Islet precursor cell (in vitro differentiated cells): ENCODE measurements around the gene S100A12.

Source experiments
- DNase-seq: peaks from one replicate; pipeline ENCODE4 v3.0.0-alpha.2; 2018

The S100A12 gene

DNA sequence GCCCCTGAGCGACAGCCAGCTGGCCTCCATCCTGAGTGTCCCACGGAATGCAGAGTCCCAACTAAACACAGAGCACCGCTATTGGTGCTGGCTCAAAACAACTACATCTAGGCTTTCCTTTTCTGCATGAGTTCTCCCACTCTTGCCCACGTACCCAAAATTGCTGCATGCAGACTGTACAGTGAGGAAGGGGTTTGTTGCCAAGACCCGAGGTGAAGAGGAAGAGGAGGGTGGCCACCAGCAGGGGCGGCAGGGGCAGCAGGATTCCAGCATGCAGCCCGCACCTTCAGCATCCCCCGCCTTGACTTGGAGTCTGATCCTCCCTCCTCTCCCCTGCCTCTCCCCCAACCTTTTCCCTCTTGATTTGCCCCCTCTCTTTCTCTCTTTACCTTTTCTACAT, 9.7 kb downstream of the S100A12 start:
- DNase-seq = no peak

- DNase-seq = peak; percentile 56
These were observed 10.4 kb downstream of the S100A12 start for GRCh38 chr1:153364766-153365666.

- DNase-seq = peak; percentile 69
These were observed 11.3 kb downstream of the S100A12 start for GRCh38 chr1:153364156-153364555.

- peak; percentile 41 for DNase-seq
These were observed 11.8 kb downstream of the S100A12 start for GRCh38 chr1:153363641-153364040.

DNA sequence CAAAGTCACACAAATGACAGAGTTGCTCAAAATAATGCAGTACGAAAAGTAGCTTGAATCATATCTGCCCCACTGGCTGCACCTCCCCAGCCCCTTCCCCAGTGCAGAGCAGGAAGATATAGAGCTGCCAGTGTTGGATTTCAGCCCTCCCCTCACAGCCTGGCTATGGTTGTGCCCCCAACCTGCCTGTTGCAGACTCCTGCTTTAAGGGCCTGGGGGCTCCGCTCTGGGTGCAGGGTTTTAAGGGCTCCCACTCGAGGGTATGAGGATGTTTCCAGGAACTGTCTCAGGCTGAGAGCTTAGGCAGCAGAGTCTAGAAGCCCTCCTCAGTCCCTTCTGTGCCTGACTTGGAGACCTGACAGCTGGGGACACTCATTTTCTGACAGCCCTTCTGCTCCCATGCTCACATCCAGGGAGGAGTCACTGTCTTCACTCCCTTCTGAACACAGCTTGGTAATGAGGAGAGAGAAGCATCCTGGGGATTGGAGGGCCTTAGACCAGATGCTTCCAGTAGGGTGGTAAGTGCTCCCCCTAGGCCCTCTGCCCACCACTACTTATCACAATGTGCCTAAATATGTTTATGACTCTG, 13.1 kb downstream of the S100A12 start:
- peak; percentile 43 for DNase-seq

- DNase-seq = peak; percentile 56
These were observed 13.8 kb downstream of the S100A12 start for GRCh38 chr1:153361480-153362109.

DNA sequence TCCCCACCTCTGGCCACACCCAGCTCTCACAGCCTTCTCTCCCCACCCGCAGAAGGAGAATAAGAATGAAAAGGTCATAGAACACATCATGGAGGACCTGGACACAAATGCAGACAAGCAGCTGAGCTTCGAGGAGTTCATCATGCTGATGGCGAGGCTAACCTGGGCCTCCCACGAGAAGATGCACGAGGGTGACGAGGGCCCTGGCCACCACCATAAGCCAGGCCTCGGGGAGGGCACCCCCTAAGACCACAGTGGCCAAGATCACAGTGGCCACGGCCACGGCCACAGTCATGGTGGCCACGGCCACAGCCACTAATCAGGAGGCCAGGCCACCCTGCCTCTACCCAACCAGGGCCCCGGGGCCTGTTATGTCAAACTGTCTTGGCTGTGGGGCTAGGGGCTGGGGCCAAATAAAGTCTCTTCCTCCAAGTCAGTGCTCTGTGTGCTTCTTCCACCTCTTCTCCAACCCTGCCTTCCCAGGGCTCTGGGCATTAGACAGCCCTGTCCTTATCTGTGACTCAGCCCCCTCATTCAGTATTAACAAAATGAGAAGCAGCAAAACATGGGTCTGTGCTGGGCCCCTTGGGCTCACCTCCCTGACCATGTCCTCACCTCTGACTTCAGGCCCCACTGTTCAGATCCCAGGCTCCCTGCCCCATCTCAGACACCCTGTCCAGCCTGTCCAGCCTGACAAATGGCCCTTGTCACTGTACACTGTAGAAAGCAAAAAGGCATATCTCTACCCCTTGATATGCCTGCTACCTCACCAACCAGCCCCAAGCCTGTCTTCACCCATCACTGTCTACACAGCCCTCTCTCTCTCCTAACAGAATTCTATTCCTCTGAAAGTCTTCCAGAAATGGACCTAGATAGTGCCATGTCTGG, 14.6 kb downstream of the S100A12 start:
- peak; percentile 35 for DNase-seq

DNA sequence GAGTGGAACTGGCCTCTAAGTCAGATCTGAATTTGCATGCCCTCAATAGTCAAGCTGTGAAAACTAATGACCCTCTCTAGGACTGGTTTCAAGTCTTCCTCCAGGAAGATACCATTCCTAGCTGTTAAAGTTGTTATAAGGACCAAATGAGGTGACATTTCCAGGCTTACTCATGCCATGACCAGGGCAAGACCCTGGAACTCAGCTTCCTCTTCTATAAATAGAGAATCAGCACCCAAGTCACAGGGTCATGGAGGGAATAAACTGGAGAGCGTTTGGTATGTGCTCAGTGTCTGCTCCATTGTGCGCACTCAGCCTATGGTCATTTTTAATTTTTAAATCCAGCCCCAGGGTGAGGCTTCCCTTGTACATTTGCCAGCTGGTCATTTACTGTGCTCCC, 15.2 kb downstream of the S100A12 start:
- DNase-seq = no peak

- DNase-seq = peak; percentile 23
These were observed 16.2 kb downstream of the S100A12 start for GRCh38 chr1:153359241-153359640.

DNA sequence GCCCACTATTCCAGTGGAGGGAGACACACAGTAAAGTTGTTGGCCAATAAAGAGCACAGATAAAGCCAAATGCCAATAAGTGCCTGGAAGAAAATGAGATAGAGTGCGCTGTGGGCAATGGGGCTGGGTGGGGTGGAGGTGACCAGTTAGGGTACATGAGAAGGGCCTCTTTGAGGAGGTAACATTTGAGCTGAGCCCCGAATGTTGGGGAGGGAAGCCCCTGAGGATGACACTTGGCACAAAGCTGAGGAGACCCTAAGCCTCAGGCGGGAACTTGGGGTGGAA, 16.8 kb downstream of the S100A12 start:
- DNase-seq = peak; percentile 7

DNA sequence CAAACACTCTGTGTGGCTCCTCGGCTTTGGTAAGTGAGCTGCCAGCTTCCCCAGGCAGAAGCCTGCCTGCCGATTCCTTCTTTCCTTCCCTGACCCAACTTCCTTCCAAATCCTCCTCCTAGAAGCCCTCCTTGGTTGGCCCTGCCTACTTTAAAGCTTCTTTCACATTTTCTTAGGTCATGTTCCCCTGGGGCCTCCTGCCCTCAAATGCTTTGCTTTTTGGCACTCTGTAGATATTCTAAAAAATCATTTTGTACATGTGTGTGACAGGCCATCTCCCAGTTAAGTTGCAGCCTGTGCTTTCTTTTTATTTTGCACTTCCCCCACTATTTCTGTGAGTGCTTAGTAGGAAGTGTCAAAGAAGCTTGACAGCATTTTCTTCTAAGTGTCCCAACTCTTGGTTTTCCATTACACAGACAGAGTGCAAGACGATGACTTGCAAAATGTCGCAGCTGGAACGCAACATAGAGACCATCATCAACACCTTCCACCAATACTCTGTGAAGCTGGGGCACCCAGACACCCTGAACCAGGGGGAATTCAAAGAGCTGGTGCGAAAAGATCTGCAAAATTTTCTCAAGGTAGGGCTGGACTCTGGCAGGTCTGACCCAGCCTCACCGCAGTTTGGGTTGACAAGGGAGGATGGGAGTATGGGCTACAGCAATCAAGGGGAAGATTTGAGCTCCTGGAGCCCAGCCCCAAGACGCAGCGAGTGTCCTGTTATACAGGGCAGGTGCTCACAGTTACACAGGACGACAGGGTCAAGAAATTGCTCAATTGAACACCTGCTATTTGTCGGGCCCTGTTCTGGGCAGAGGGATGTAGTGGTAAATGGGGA, 17.3 kb downstream of the S100A12 start, which contains the start of gene S100A9:
TSS of gene S100A9 (plus strand) at position 2 of the 838 bp plus-strand sequence. CDS start at position 432, 430 bp downstream.
- peak; percentile 10 for DNase-seq

GRCh38 chr1:153357076-153357852, 18.2 kb downstream of the S100A12 start:
- DNase-seq = peak; percentile 51

GRCh38 chr1:153356392-153357075, 18.9 kb downstream of the S100A12 start:
- DNase-seq = peak; percentile 41

DNA sequence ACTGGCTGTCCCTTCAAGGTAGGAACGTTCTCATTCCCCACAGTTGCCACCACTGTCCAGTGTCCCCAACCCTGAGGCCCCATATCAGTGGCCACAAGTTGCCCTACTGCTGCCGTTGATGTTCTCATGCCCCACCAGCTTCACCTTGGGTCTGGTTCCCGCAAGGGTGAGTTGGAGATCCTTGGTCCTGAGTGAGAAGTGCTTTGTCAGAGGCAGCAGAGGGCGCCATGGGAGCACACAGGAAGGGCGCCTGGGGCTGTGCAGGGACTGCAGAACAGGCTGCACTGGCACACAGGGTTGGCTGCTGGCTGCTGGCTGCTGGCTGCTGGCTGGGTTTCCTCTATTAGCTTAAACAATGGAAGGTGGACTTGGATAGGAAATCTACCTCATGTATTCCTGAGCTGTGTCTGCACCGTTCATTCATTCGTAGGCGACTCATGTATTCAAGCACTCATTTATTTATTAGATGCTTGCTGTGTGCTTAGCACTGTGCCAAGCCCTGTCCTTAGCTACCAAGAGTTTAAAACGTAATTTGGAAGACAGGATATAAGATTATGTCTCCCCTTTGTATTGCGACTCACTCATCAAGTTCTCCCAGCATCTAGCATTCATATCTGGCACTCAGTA, 19.9 kb downstream of the S100A12 start:
- peak; percentile 91 for DNase-seq

- DNase-seq = peak; percentile 26
These were observed 20.8 kb downstream of the S100A12 start for GRCh38 chr1:153354515-153355193.

DNA sequence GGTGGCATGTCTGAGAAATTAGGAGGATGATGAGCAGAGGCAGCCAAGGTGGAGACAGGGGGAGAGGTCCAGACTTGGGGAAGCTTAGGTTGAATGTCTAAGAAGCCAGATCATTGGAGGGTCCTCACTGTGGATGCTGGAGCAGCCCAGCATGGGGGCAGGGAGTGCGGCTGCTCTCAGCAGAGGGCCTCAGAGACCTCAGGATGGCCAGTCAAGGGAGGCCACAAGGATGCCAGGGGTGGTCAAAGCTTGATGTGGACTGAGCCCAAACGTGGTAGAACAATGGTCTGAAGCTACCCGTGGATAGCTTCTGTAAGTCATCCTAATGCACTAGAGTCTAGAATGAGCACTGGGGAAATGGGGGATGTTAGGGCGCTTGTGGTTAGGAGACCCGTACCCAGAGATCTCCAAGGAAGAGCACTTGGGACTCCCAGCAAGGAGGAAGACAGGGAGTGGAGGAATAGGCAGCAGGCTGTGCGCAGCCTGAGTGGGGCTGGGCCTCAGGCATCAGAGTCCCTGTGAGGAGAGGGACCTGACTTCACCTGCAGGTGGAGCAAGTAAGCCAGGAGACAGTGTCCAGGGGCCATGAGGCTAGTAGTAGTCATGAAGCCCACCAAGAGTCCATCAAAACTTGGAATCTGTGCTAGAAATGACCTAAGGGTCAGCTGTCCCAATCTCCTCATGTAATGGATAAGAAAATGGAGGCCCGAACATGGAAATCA, 22.0 kb downstream of the S100A12 start:
- DNase-seq = peak; percentile 80

DNA sequence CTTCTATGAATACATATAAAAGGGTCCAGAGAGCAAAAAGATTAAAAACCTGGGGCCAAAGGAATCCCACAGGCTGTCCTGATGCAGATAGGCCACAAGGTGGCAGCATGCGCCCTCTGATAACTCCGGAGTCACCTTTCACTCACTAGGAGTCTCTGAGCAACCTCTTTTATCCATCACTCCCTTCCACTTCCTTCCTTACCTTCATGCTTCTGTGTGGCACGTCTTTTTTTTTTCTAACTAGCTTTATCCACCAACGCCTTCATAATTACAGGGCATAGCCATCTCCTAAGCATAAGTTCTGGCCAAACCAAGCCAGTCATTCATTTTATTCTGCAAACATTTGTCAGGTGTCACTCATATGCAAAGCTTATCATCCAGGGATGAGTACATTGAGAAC, 22.9 kb downstream of the S100A12 start:
- DNase-seq = peak; percentile 73

- DNase-seq = peak; percentile 26
These were observed 25.0 kb downstream of the S100A12 start for GRCh38 chr1:153350321-153350957.
